ENCODE data around the gene LIPT2. TPM values are rescaled to one million over a fixed set of nuclear protein-coding genes. Genes with fewer than 3 reads are reported as not detected.

The LIPT2 gene
- total RNA-seq, 4 donors from 2014 or later, result 2.2 to 4.7 (median 3.4) TPM

- TF ChIP-seq CTCF (IDR thresholded peaks at IDR 0.05), result no peak
- no peak for ATAC-seq (ENCODE audit: low FRiP score)
- DNase-seq (ENCODE audit: low spot score), result no peak
Observed at GRCh38 chr11:74480688-74481417, 12.7 kb downstream of the LIPT2 start.

- TF ChIP-seq CTCF (IDR thresholded peaks at IDR 0.05), result no peak
- ATAC-seq (ENCODE audit: low FRiP score) (no peak), DNase-seq (ENCODE audit: low spot score) (no peak)
Observed at GRCh38 chr11:74479732-74480123, 13.8 kb downstream of the LIPT2 start.

GRCh38 chr11:74478877-74479731, 14.4 kb downstream of the LIPT2 start:
- DNase-seq (ENCODE audit: low spot score) (no peak), ATAC-seq (ENCODE audit: low FRiP score) (no peak)
- TF ChIP-seq CTCF (IDR thresholded peaks at IDR 0.05), result no peak

- no peak for TF ChIP-seq CTCF (IDR thresholded peaks at IDR 0.05)
- ATAC-seq (ENCODE audit: low FRiP score) (no peak), DNase-seq (ENCODE audit: low spot score) (no peak)
Observed at GRCh38 chr11:74476536-74476935, 17.0 kb downstream of the LIPT2 start.

GRCh38 chr11:74474316-74474715, 19.2 kb downstream of the LIPT2 start:
- DNase-seq (ENCODE audit: low spot score), result no peak
- no peak for TF ChIP-seq CTCF (IDR thresholded peaks at IDR 0.05)
- peak; percentile 18 for ATAC-seq (ENCODE audit: low FRiP score)

- no peak for TF ChIP-seq CTCF (IDR thresholded peaks at IDR 0.05)
- ATAC-seq (ENCODE audit: low FRiP score), result no peak
- no peak for DNase-seq (ENCODE audit: low spot score)
Observed at GRCh38 chr11:74473382-74474173, 19.9 kb downstream of the LIPT2 start.
